Loucy (cell line): ENCODE measurements around the gene SLC35F5.

ENCODE experiments used
- EZH2phosphoT487 ChIP-seq: fragments of 200-600 bp; IDR thresholded peaks from 2 replicates; pipeline ENCODE4 v1.6.1; 2018; ENCODE audit warnings: antibody characterized with exemption, mild to moderate bottlenecking, moderate library complexity, borderline replicate concordance
- TF ChIP-seq, protein P1 (sequence below): fragments of 200-600 bp; sonication (generic); conservative IDR thresholded peaks from 2 replicates; pipeline ENCODE4 v1.5.1; 2014; ENCODE audit warnings: mild to moderate bottlenecking, antibody characterized with exemption, low read length

DNA sequence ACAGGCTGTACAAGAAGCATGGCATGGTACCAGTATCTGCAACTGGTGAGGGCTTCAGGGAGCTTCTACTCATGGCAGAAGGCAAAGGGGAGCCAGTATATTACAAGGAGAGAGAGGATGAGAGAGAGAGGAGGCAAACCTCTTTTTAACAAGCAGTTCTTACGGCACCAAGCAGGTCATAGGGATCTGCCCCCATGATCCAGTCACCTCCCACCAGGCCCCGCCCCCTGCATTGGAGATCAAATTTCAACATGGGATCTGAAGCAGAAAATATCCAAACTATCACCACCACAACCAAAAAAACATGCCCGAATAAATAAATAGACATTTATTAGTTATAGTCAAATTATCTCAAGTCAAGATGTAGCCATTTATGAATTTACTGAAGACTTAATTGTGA lies 14.5 kb upstream of the SLC35F5 start:
- TF ChIP-seq, protein P1, sequence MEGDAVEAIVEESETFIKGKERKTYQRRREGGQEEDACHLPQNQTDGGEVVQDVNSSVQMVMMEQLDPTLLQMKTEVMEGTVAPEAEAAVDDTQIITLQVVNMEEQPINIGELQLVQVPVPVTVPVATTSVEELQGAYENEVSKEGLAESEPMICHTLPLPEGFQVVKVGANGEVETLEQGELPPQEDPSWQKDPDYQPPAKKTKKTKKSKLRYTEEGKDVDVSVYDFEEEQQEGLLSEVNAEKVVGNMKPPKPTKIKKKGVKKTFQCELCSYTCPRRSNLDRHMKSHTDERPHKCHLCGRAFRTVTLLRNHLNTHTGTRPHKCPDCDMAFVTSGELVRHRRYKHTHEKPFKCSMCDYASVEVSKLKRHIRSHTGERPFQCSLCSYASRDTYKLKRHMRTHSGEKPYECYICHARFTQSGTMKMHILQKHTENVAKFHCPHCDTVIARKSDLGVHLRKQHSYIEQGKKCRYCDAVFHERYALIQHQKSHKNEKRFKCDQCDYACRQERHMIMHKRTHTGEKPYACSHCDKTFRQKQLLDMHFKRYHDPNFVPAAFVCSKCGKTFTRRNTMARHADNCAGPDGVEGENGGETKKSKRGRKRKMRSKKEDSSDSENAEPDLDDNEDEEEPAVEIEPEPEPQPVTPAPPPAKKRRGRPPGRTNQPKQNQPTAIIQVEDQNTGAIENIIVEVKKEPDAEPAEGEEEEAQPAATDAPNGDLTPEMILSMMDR, result no peak
- no peak for TF ChIP-seq EZH2phosphoT487
